ENCODE data around the gene C1RL.

C1RL gene

DNA sequence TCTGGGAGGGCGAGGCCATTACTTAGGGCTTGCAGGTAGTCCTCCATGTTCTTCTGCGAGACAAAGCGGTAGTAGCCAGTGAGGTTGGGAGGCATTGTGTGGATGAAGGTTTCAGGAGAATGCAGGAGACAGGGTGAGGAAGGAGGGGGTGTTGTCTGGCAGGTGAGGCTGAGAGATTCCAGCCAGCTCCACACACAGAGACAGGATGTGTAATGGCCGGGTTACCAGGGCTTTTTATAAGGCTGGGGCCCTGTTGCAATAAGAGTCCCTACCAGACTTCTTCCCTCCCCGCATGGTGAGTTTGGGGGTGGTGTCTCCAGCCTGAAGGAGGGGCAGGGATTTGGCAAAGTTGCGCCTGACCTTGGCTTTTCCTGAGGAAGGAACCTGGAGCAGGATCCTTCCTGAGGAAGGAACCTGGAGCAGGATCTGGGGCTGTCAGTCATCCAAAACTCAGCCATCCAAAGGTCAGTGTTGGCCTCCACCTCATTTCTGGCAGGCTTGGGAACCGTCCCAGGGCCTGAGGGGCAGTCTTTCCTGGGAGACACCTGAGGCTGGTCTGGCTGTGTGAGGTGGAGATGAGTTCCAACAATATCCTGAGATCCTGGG is 19.8 kb upstream of the C1RL start, which contains the start of gene RBP5:
TSS of gene RBP5 (minus strand) at position 209 of the 606 bp plus-strand sequence. CDS start at position 95, 114 bp downstream.
- TF ChIP-seq, protein P1, sequence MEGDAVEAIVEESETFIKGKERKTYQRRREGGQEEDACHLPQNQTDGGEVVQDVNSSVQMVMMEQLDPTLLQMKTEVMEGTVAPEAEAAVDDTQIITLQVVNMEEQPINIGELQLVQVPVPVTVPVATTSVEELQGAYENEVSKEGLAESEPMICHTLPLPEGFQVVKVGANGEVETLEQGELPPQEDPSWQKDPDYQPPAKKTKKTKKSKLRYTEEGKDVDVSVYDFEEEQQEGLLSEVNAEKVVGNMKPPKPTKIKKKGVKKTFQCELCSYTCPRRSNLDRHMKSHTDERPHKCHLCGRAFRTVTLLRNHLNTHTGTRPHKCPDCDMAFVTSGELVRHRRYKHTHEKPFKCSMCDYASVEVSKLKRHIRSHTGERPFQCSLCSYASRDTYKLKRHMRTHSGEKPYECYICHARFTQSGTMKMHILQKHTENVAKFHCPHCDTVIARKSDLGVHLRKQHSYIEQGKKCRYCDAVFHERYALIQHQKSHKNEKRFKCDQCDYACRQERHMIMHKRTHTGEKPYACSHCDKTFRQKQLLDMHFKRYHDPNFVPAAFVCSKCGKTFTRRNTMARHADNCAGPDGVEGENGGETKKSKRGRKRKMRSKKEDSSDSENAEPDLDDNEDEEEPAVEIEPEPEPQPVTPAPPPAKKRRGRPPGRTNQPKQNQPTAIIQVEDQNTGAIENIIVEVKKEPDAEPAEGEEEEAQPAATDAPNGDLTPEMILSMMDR (IDR thresholded peaks at IDR 0.05; ENCODE audit: low read length), result no peak
- no peaks in the 10 kb centered on the region for H3K27me3 ChIP-seq (replicated peaks; ENCODE audit: insufficient read depth, low read length)
- H3K4me3 ChIP-seq (ENCODE audit: low read length), result peak within 1 kb of the TSS; percentile 96
- H3K79me2 ChIP-seq (ENCODE audit: low read length), result no peaks in the 10 kb centered on the region
- no peaks in the 10 kb centered on the region for H3K9me3 ChIP-seq (replicated peaks; ENCODE audit: insufficient read depth, low read length)
- H2AFZ ChIP-seq (ENCODE audit: low read length), result peak within 1 kb of the TSS; percentile 94
- H3K36me3 ChIP-seq (replicated peaks; ENCODE audit: insufficient read depth, low read length), result no peaks in the 10 kb centered on the region
- H3K9me2 ChIP-seq (replicated peaks; ENCODE audit: insufficient read depth, low read length), result no peaks in the 10 kb centered on the region
- peak within 1 kb of the TSS; percentile 98 for H3K4me2 ChIP-seq (ENCODE audit: low read depth, low read length)
- H3F3A ChIP-seq (ENCODE audit: insufficient read depth, low read length), result 0 out of 2 replicates have a peak, but pooled peaks cover 3% of the 10 kb centered on the region
- H3K9ac ChIP-seq (ENCODE audit: low read length), result peak within 1 kb of the TSS; percentile 74; the same call in 1 of the 2 replicates
- H4K20me1 ChIP-seq (ENCODE audit: insufficient read depth, low read length), result no peaks in the 10 kb centered on the region
- H3K27ac ChIP-seq (ENCODE audit: low read length), result no peak within 1 kb of the TSS
- peaks cover 10% of the 10 kb centered on the region; the same call in 1 of the 2 replicates for H3K4me1 ChIP-seq (ENCODE audit: low read length)
- DNase-seq, result no peak

DNA sequence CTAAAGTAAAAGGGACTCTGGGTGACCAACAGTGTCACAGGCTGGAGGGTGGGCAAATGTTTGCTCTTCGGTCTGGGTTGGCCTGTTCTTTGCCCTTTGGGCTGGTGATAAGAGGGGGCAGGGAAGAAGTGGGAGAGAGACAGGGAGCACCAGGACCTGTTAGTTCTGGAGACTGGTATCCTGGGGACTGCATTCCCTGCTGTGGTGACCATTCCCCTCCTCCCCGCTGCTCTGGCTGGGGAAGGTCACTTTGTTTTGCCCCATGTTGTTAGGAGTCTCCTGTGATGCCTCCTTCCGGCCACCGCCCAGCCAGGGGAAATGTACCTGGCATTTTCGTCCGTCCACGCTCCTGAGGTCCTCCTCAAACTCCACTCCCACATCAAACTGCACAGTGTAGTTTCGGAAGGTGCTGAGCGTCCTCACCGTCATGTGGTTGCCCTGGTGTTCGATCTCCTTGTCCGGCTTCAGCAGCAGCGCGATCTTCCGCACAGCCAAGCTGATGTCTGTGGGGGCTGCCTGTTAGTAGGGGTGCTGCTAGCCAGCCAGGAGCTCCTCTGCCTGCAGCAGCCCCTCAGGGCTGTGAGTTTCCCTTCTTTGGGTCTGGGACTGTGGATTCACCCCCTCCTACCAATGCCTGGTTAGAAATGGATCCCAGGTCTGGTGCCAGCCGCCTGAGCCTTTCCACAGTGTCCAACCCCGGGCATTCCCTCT is 19.1 kb upstream of the C1RL start:
- H3K4me2 ChIP-seq (ENCODE audit: low read depth, low read length), result no peak overlapping the region

DNA sequence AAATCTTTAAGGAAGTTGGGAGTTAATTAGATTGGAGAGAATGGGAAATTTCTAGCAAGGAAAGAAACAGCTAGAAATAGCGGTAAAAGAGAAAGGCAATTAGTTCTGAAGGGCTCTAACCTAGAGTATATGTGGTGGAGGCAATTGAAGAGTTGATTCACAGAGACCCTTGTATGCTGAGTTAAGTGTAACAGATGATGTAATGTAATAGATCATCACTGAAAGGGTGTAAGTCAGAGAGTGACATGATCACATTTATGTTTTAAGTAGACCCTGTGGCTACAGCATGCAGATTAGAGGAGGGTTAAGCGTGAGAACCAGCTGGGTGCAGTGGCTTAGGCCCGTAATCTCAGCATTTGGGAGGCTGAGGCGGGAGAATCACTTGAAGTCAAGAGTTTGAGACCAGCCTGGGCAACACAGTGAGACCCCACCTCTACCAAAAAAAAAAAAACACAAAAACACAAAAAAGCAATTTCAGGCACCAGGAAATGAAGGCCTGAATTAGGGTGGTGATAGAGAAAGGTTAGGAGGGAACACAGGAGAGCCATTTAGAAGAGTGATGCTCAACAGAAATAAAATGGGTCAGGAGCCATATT is 16.7 kb upstream of the C1RL start:
- Histone ChIP-seq H3K9ac (ENCODE audit: low read length) (no peak overlapping the region), H3K9me2 (replicated peaks; ENCODE audit: insufficient read depth, low read length) (no peaks in the 10 kb centered on the region), H3K4me3 (ENCODE audit: low read length) (no peak overlapping the region), H3K36me3 (replicated peaks; ENCODE audit: insufficient read depth, low read length) (no peaks in the 10 kb centered on the region), H3K79me2 (ENCODE audit: low read length) (no peaks in the 10 kb centered on the region), H3K4me2 (ENCODE audit: low read depth, low read length) (no peak overlapping the region), H4K20me1 (ENCODE audit: insufficient read depth, low read length) (no peaks in the 10 kb centered on the region), H3K9me3 (replicated peaks; ENCODE audit: insufficient read depth, low read length) (no peaks in the 10 kb centered on the region), H3K27me3 (replicated peaks; ENCODE audit: insufficient read depth, low read length) (no peaks in the 10 kb centered on the region), H3K4me1 (ENCODE audit: low read length) (peaks cover 3% of the 10 kb centered on the region; the same call in 1 of the 2 replicates), H2AFZ (ENCODE audit: low read length) (no peak overlapping the region), H3K27ac (ENCODE audit: low read length) (no peak overlapping the region), H3F3A (ENCODE audit: insufficient read depth, low read length) (0 out of 2 replicates have a peak, but pooled peaks cover under 1% of the 10 kb centered on the region)
- TF ChIP-seq EZH2 (optimal IDR thresholded peaks at IDR 0.05; ENCODE audit: low read depth, low read length) (no peak), EZH2phosphoT487 (IDR thresholded peaks at IDR 0.05; ENCODE audit: low read length) (no peak)
- TF ChIP-seq, protein P1 (IDR thresholded peaks at IDR 0.05; ENCODE audit: low read length), result no peak
- DNase-seq, result no peak

More for the DNA sequence above, 19.1 kb upstream of the C1RL start:
- Histone ChIP-seq H2AFZ (ENCODE audit: low read length) (no peak overlapping the region), H3K9ac (ENCODE audit: low read length) (no peak overlapping the region), H3K27me3 (replicated peaks; ENCODE audit: insufficient read depth, low read length) (no peaks in the 10 kb centered on the region), H3K9me3 (replicated peaks; ENCODE audit: insufficient read depth, low read length) (no peaks in the 10 kb centered on the region), H3K4me1 (ENCODE audit: low read length) (peaks cover 10% of the 10 kb centered on the region; the same call in 1 of the 2 replicates), H3K36me3 (replicated peaks; ENCODE audit: insufficient read depth, low read length) (no peaks in the 10 kb centered on the region), H3F3A (ENCODE audit: insufficient read depth, low read length) (0 out of 2 replicates have a peak, but pooled peaks cover 3% of the 10 kb centered on the region), H3K4me3 (ENCODE audit: low read length) (no peak overlapping the region), H3K9me2 (replicated peaks; ENCODE audit: insufficient read depth, low read length) (no peaks in the 10 kb centered on the region), H4K20me1 (ENCODE audit: insufficient read depth, low read length) (no peaks in the 10 kb centered on the region), H3K27ac (ENCODE audit: low read length) (no peak overlapping the region), H3K79me2 (ENCODE audit: low read length) (no peaks in the 10 kb centered on the region)
- no peak for DNase-seq
- TF ChIP-seq EZH2phosphoT487 (IDR thresholded peaks at IDR 0.05; ENCODE audit: low read length) (no peak), EZH2 (optimal IDR thresholded peaks at IDR 0.05; ENCODE audit: low read depth, low read length) (no peak)
- TF ChIP-seq, protein P1 (IDR thresholded peaks at IDR 0.05; ENCODE audit: low read length), result no peak

Measured in MM.1S (cell line).